Fibroblast of skin of right quadriceps (primary cell): ENCODE measurements around the gene MITF.
"Not testable (repeated sequence)": the region's sequence is repeated elsewhere in the genome, so short reads cannot be mapped to it uniquely, and the experiment has no call there.

Experiments
- DNase-seq: peaks from one replicate; pipeline ENCODE4 v3.0.0-alpha.2; 2013

MITF gene

DNA sequence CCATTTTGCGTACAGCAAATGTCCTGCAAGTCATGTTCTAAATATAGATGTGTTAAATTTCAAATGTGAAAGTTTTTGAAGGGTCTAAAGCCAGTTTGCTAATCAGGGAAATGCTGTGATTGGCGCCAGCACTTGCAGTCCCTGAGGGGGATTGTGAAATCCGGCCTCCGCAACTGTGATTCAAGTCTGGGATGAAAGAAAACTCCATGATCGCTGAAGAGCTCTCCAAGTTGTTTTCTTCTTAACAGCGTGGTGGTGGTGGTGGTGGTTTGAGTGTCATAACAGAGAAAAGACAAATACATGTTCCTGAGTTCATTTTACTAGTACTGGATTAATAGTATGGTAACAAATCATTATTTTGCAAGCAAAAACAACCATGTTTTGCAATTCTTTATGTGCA lies 51.8 kb downstream of the MITF start:
- peak; percentile 76 for DNase-seq

- peak; percentile 42 for DNase-seq
These were observed 52.7 kb downstream of the MITF start for GRCh38 chr3:69791919-69792399.

GRCh38 chr3:69796126-69796525 lies 56.9 kb downstream of the MITF start:
- not testable (repeated sequence) for DNase-seq

GRCh38 chr3:69803681-69804270 lies 64.5 kb downstream of the MITF start:
- no peak for DNase-seq

GRCh38 chr3:69805491-69805890 lies 66.2 kb downstream of the MITF start:
- no peak for DNase-seq

GRCh38 chr3:69806735-69807438 lies 67.6 kb downstream of the MITF start:
- peak; percentile 82 for DNase-seq

DNA sequence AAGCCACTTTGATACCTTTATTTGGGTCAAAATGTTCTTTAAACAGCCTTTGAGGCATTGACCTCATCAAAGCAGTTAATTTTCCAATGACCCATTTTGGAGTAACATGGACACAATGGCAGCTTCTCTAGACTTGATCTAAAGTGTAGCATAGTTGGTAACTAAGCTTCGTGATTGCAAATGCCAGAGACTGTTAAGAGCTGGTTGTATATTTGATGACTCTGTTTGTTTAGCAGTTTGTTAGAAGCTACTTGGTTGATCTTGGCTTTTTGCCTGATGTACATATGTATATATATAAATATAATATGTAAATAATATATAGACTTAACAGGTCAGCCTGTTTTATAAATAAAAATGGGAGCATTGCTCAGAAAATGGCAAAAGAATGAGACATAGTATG lies 68.4 kb downstream of the MITF start:
- no peak for DNase-seq

DNA sequence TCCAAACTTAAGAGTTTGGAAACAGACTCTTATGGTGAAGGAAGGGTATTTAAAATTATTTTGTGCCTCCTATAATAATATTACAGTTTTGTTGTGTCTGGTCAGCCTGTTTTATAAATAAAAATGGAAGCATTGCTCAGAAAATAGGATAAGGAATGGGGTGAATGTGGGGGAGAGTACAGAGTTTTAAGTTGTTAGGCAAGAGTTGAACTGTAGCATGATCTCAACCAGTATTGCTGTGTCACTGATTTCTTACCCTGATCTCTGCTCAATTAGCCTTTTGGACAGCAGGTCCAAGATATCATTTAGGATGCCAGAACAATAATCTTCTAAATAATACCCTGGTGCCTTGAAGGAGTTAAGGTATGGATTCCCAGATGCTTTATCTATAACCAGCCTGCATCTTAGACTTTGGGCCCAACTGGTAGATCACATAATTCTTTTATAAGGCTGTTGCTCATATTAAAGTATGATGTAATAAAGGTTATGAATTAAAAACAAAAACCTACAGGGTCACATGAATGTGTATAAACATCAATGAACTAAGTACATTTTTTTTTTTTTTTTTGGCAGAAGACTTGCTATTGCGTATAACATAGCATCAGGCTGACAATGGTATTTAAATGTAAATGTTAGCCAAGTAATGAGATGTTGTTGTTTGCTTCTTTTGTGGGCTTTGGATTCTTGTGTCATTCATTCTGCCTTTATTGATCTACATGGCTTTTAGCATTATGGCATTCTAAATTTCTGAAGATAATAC lies 70.0 kb downstream of the MITF start:
- DNase-seq = no peak

GRCh38 chr3:69811452-69812401 lies 72.5 kb downstream of the MITF start:
- no peak for DNase-seq

GRCh38 chr3:69815970-69816369 lies 76.7 kb downstream of the MITF start:
- no peak for DNase-seq

- no peak for DNase-seq
These were observed 78.7 kb downstream of the MITF start for GRCh38 chr3:69817988-69818387.

GRCh38 chr3:69819282-69819681 lies 80.0 kb downstream of the MITF start:
- DNase-seq = no peak

DNA sequence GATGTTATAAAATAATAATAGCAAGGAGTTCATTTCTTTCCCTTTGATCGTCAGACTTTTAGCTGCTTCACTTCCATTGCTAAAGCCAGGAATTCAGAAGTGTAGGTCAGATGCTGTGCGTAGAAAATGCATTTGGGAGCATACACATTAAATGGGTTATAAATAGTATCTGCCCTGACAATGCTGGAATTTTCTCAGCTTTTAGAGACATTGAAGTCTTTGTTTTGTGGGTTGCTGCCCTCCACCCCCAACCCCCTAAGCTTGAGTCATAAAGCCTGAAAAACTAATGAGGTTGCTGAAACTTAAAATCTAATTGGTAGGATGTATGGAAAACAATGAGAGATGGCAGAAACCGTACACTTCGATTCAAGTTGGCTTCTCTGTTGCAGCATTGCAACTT lies 81.9 kb downstream of the MITF start:
- peak; percentile 49 for DNase-seq

GRCh38 chr3:69823743-69824142 lies 84.5 kb downstream of the MITF start:
- peak; percentile 20 for DNase-seq

- no peak for DNase-seq
These were observed 86.2 kb downstream of the MITF start for GRCh38 chr3:69825446-69825845.

GRCh38 chr3:69827127-69827526 lies 87.9 kb downstream of the MITF start:
- no peak for DNase-seq

DNA sequence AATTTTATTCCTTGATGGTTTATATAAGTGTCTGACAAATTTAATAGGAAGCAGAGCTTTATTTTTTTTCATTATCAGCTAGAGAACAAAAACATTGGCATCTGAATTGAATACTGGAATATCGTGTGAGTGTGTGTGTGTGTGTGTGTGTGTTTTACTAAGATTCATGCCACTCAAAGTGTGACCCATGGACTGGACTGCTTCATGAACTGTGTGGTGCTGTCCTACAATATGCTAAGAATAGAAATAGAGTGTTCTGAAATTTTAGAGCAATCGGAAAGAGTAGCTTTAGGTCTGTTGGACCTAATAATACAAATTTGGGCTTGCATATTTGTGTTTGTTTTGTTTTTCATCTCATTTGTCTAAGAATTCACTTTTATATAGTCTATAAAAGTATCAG lies 89.6 kb downstream of the MITF start:
- DNase-seq = no peak

GRCh38 chr3:69830147-69830546 lies 90.9 kb downstream of the MITF start:
- no peak for DNase-seq

- no peak for DNase-seq
These were observed 92.5 kb downstream of the MITF start for GRCh38 chr3:69831737-69832136.

GRCh38 chr3:69833591-69833990 lies 94.3 kb downstream of the MITF start:
- DNase-seq = no peak

GRCh38 chr3:69838217-69838616 lies 99.0 kb downstream of the MITF start:
- DNase-seq = peak; percentile 98

- peak; percentile 76 for DNase-seq
These were observed 99.6 kb downstream of the MITF start for GRCh38 chr3:69838696-69839515.
